Activated T-cell treated with anti-CD3 and anti-CD28 coated beads, Interleukin-2, amount 50 U/mL, for 72 hours (primary cell): ENCODE results near the gene RFFL. TPM values are rescaled to one million over a fixed set of nuclear protein-coding genes. Genes with fewer than 3 reads are reported as not detected.
"Not testable (repeated sequence)": the region's sequence is repeated elsewhere in the genome, so short reads cannot be mapped to it uniquely, and the experiment has no call there.

Source experiments
- ATAC-seq, 2 donors: fragments of 150-1000 bp; cut with Tn5 transposase; replicated peaks in 1 of 2; 2 replicates each; pipeline ENCODE4 v1.10.0; 2021; ENCODE audit warnings: moderate library complexity in 2 of 2, mild to moderate bottlenecking in 1 of 2
- DNase-seq, 2 donors: peaks; one replicate each; pipeline ENCODE4 v3.0.0; 2021 to 2022; ENCODE audit warnings: mixed read lengths in 1 of 2
- H3K27ac Mint-ChIP-seq: one replicate; pipeline ENCODE4 v1.8.0; 2022; ENCODE audit warnings: mild to moderate bottlenecking, moderate library complexity, mixed read lengths
- H3K27me3 Mint-ChIP-seq: one replicate; pipeline ENCODE4 v1.8.0; 2022; ENCODE audit warnings: low read depth, mixed read lengths
- H3K36me3 Mint-ChIP-seq, 2 donors: one replicate each; pipeline ENCODE4 v1.8.0; 2022; ENCODE audit warnings: mixed read lengths in 2 of 2, mild to moderate bottlenecking in 1 of 2; ENCODE audit not compliant: insufficient read depth in 2 of 2
- H3K4me1 Mint-ChIP-seq: one replicate; pipeline ENCODE4 v1.8.0; 2022; ENCODE audit warnings: low read depth, mixed read lengths
- H3K4me3 Mint-ChIP-seq, 2 donors: one replicate each; pipeline ENCODE4 v1.8.0; 2022; ENCODE audit warnings: mild to moderate bottlenecking in 2 of 2, mixed read lengths in 2 of 2, moderate library complexity in 2 of 2
- H3K9me3 Mint-ChIP-seq, 2 donors: one replicate each; pipeline ENCODE4 v1.8.0; 2022; ENCODE audit warnings: mixed read lengths in 2 of 2
- total RNA-seq, 2 donors: library from RNA; stranded (reverse); gene quantifications; one replicate each; pipeline ENCODE4 v1.2.3, GENCODE V29; 2022

Gene RFFL
- total RNA-seq, 2 donors from 2014 or later, result 47.7 to 50.0 TPM

DNA sequence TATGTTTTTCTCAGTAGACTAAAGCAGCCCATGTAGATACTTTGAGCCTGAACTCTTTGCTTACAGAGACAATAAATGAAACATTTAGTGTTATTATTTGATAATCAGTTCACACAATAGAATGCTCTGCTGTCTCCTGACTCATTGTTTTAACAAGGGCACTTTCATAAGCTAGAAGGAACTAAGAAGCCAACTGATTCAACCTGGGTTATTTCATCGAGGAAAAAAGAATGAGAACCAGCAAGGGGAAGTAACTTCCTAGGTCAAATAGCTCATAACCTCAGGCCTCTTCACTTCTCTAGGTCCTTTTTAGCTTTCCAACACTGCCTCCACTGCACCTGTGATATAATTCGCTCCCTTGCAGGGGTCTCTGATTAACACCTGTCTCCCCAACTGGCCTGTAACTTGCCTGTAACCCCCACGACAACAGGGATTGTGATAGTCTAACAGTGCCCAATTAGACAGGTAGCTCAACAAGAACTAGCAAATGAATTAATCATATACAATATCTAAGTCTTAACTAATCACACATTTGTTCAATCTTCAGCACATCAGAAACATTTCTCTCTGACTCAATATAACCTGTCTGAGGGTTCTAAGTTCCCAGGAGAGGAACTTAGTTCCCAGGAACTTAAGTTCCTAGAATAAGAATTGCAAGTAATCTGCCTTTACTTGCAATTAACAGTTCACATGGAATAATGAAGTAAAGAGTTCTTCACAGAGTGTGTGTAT lies 34.8 kb downstream of the RFFL start:
- ATAC-seq (peak in 1 of 2 donors; percentile 39), DNase-seq (no peak)
- peaks cover 3% of the 10 kb centered on the region in 2 donors for H3K36me3 Mint-ChIP-seq
- no peaks in the 10 kb centered on the region for H3K27me3 Mint-ChIP-seq
- no peaks in the 10 kb centered on the region for H3K9me3 Mint-ChIP-seq
- peak overlapping the region; percentile 47 for H3K27ac Mint-ChIP-seq
- peak overlapping the region in 1 of 2 donors; percentile 20 for H3K4me3 Mint-ChIP-seq
- peaks cover 30% of the 10 kb centered on the region for H3K4me1 Mint-ChIP-seq

DNA sequence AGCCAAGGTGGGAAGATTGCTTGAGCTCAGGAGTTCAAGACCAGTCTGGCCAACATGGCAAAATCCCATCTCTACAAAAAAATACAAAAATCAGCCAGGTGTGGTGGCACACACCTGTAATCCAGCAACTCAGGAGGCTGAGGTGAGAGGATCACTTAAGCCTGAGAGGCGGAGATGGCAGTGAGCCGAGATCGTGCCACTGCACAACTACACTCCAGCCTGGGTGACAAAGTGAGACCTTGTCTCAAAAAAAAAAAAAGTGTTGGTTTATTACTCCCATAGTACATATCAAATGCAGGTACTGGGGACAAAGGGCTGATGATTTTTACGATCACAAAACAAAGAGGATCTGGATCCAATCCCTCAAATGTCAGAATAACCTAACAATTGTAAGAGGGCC lies 35.4 kb downstream of the RFFL start:
- not testable (repeated sequence) for H3K27me3 Mint-ChIP-seq, DNase-seq, H3K4me3 Mint-ChIP-seq, H3K36me3 Mint-ChIP-seq, H3K9me3 Mint-ChIP-seq, ATAC-seq
- H3K4me1 Mint-ChIP-seq, result peaks cover 34% of the 10 kb centered on the region
- peak overlapping the region; percentile 47 for H3K27ac Mint-ChIP-seq

DNA sequence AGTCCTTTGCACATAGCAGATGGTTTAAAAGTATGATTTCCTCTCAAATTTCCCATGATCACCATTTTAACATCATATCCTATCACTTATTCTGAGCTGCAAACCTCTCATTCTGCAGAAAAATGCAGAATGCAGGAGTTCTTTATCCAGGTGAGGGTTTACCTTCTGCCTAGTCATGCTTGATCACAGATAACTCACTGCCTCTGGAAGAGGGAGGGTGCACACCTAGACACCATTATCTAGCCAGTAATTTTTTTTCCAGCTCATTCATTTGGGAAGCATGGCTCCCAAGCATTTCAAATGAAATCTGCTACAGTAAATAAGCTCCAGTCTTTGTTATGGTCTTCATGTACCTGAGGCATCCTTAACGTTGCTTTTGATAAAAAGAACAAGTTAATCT lies 38.0 kb downstream of the RFFL start:
- ATAC-seq, result no peak
- Mint-ChIP-seq H3K4me3 (no peak overlapping the region), H3K9me3 (no peaks in the 10 kb centered on the region), H3K27me3 (no peaks in the 10 kb centered on the region), H3K36me3 (peaks cover 0 to 7% of the 10 kb centered on the region in 2 donors), H3K4me1 (peaks cover 46% of the 10 kb centered on the region), H3K27ac (no peak overlapping the region)
- DNase-seq, result no peak

DNA sequence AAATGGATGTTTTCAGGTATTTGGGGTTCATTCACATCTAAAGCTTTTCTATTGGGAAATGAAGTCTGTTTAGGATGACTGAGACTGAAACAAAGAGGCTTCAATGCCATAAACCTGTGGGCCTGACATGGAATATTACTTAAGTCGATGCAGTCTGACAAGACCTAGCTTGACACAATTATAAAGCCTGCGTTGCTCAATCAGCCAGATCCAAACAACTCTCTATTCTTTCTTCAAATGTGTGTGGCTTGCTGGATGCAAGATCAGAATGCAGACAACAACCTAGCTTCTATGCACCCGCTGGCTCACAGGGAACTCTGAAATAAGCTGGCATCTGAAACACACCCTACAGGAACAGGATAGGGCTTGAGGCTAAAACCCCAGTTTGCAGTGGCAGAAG lies 40.0 kb downstream of the RFFL start:
- no peaks in the 10 kb centered on the region for H3K27me3 Mint-ChIP-seq

DNA sequence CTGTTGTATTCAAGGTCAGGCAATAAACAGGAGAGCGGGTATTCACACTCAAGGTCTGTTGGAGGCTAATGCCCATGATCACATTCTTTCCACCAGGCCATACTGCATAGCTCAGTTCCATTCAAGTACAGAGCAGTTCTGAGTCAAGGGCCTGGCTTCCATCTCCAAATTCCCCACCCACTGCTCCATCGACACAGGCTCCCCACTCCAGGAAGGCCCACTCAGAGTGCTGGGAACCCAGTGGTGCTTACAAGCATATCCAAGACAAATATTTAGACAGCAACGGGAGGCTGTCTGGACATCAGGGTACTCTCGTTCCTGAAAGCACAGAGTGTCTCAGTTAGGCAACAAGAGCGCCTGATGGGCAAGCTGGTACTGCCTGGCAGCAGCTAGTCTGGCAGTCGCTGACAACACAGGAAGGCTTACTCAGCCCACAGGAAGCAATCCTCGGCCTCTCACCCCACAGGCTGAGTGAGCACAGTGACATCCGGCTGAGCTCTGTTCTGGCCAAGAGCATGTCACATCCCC lies 40.9 kb downstream of the RFFL start:
- peak; percentile 81 to 82 for DNase-seq

More for the DNA sequence above, 40.0 kb downstream of the RFFL start:
- DNase-seq (no peak), ATAC-seq (no peak)
- Mint-ChIP-seq H3K4me1 (peaks cover 49% of the 10 kb centered on the region), H3K4me3 (peak overlapping the region; percentile 82 to 84), H3K9me3 (no peaks in the 10 kb centered on the region), H3K27ac (peak overlapping the region; percentile 95), H3K36me3 (peaks cover 3 to 10% of the 10 kb centered on the region in 2 donors)

DNA sequence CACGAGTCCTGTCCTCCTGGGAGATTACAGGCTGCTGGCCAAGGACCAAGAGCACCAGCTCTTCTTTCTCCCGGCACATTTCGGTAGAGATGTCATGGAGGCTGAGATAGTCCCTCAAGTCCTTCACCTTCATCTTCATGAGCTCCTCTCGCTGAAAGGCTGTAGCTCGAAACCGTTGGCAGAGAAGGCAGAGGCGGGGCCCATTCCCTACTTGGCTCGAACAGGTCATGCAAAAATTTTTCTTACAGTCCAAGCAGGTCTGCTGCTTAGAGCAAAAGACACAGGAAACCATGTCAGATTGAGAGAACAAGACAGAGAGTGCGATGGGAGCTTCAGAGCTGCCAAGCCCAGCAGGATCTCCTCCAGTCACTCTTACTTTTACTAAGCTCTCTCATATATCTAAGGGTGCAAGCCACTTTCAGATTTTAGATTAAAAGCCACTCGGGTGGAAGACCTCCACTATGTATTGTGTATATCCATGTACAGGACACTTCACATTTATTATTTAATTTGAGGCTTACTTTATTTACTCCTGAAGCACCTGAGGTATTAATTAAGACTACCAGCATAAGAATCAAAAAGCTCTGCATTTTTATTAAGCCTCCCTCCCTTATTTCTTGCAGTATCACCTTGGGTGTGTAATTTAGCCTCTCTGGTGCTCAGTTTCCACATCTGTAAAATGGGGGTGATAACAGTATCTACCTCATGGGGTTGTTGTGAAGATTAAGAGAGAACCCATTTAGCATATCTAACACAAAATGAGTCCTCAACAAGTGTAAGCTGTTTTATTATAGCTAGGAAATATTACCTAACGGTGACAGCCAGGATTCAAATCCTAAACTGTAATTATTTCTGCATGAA lies 41.8 kb downstream of the RFFL start:
- peaks cover 47% of the 10 kb centered on the region for H3K4me1 Mint-ChIP-seq
- peak overlapping the region; percentile 95 for H3K27ac Mint-ChIP-seq
- no peaks in the 10 kb centered on the region for H3K9me3 Mint-ChIP-seq
- no peak for DNase-seq
- no peaks in the 10 kb centered on the region for H3K27me3 Mint-ChIP-seq
- no peak for ATAC-seq
- peaks cover 5 to 14% of the 10 kb centered on the region in 2 donors for H3K36me3 Mint-ChIP-seq
- H3K4me3 Mint-ChIP-seq, result peak overlapping the region; percentile 82 to 84

More for the DNA sequence above, 40.9 kb downstream of the RFFL start:
- Mint-ChIP-seq H3K4me1 (peaks cover 47% of the 10 kb centered on the region), H3K4me3 (peak overlapping the region; percentile 82 to 84), H3K9me3 (no peaks in the 10 kb centered on the region), H3K36me3 (peaks cover 3 to 10% of the 10 kb centered on the region in 2 donors), H3K27ac (peak overlapping the region; percentile 95), H3K27me3 (no peaks in the 10 kb centered on the region)
- peak; percentile 100 for ATAC-seq

DNA sequence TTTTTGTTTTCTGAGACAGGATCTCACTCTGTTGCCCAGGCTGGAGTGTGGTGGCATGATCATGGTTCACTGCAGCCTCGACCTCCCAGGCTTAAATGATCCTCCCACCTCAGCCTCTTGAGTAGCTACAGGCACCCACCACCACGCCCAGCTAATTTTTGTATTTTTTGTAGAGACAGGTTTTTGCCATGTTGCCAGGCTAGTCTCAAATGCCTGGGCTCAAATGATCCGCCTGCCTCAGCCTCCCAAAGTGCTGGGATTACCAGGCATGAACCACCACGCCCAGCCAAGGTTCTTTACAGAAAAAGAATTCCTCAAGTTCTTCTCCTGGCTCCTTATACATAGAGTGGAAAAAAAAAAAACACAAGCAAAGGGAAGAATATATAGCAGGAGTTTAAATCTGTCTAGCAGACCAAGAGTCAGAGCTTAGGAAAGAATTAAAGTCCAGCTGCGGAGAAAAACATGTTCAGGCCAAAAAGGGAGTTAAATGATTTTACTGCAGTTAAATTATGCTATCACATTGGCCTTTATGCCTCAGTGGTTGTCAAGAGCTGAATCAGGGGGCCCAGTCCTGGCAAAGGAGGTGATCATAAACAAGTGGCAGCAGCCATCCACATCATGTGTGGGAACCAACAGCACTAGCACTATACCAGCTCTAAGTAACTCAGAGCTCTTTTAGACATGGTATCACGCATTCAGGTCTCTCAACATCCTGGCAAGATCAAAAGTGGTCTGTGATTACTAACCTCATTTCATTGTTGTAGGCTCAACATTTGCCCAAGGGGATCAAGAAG lies 43.9 kb downstream of the RFFL start:
- Mint-ChIP-seq H3K36me3 (peaks cover 10 to 16% of the 10 kb centered on the region in 2 donors), H3K4me3 (peak overlapping the region in 1 of 2 donors; percentile 8), H3K9me3 (no peaks in the 10 kb centered on the region), H3K27me3 (no peaks in the 10 kb centered on the region), H3K4me1 (peaks cover 47% of the 10 kb centered on the region), H3K27ac (no peak overlapping the region)
- ATAC-seq, result no peak
- DNase-seq, result no peak

DNA sequence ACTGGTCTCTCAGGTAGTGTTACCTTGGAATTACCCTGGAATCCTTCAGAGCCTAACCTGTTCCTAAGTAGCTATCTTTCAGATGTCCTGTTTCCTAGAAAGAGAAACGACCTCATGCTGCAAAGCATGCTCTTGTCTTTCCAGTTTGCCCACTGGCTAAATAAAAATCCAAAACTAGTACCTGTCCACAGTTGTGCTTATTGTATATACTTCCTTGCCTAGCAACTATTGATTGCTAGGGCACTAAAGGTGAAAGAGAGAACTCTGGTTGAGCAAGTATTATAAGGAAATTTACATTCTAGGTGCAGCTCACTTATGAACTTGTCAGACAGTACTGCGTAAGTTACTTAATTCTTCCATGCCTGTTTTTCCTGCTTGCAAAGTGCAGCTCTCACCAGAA lies 44.7 kb downstream of the RFFL start:
- H3K9me3 Mint-ChIP-seq, result no peaks in the 10 kb centered on the region
- DNase-seq (no peak), ATAC-seq (no peak)
- no peak overlapping the region for H3K27ac Mint-ChIP-seq
- peaks cover 45% of the 10 kb centered on the region for H3K4me1 Mint-ChIP-seq
- no peaks in the 10 kb centered on the region for H3K27me3 Mint-ChIP-seq
- no peak overlapping the region for H3K4me3 Mint-ChIP-seq
- H3K36me3 Mint-ChIP-seq, result peaks cover 10 to 16% of the 10 kb centered on the region in 2 donors

DNA sequence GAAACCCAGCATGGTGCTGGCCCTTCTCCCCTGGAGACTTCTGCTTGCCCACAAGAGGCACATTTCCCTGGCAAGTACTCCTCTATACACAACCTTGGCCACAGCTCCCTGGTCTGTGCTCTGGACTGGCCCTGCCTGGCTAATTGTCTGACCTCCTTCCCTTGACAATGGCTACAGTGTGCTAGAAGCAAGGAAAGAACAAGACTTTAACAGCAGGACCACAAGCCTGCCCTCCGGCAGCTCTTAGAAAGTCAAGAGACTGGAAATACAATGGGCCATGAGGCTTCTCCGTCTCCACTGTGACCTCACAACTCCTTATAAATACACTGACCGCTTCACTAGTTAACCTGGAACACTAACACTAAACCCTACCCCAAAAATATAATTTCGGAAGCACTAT lies 46.5 kb downstream of the RFFL start:
- no peak overlapping the region for H3K4me3 Mint-ChIP-seq
- H3K27ac Mint-ChIP-seq, result peak overlapping the region; percentile 62
- no peaks in the 10 kb centered on the region for H3K9me3 Mint-ChIP-seq
- DNase-seq, result no peak
- H3K27me3 Mint-ChIP-seq, result no peaks in the 10 kb centered on the region
- ATAC-seq, result no peak
- peaks cover 27% of the 10 kb centered on the region for H3K4me1 Mint-ChIP-seq
- H3K36me3 Mint-ChIP-seq, result peaks cover 10 to 16% of the 10 kb centered on the region in 2 donors

DNA sequence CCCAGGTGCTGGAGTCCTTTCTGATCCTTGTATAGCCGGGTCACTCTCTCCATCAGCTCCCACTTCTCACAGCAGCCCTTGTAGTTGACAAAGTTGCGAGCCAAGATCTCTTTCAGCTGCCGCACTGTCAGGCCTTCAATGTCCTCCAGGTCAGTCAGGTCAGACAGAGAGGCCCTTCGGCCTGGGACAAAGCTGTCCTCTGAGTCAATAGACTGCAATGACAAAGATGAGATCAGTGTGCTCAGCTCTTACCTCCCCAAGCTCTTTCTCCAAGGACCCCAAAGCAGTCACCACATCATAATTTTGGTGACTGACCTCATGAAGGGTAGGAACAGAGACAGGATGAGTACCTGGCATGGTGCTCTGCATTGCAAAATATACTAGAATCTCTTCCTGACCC lies 47.1 kb downstream of the RFFL start:
- Mint-ChIP-seq H3K9me3 (no peaks in the 10 kb centered on the region), H3K27ac (peak overlapping the region; percentile 62), H3K36me3 (peaks cover 12 to 16% of the 10 kb centered on the region in 2 donors), H3K27me3 (no peaks in the 10 kb centered on the region), H3K4me3 (no peak overlapping the region), H3K4me1 (peaks cover 21% of the 10 kb centered on the region)
- ATAC-seq (no peak), DNase-seq (no peak)

DNA sequence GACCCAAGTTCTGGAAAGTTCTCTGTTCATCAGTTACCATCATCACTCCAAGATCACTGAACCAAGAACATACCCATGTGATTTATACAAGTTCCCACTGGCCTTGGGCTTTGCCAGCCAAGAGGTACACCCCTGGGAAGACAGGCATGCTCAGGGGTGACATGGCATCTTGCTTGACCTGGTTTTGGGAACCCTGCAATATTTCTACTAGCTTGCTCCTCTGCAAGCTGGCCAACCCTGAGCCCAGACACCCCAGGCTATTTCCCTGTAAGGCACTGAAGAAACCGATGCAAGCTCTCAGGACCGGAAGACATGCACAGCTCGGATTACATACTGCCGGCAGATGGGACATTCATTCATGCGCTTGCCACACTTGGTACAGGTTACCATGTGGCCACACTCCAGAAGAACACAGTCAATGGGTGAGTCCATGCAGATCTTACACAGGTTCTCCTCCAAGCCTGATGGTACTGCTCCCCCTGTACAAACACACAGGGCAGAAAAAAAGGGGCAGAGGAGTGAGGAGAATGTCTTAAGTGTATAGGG lies 51.8 kb downstream of the RFFL start:
- H3K4me1 Mint-ChIP-seq, result no peaks in the 10 kb centered on the region
- no peak for ATAC-seq
- H3K36me3 Mint-ChIP-seq, result peaks cover 7 to 12% of the 10 kb centered on the region in 2 donors
- no peak for DNase-seq
- H3K4me3 Mint-ChIP-seq, result no peak overlapping the region
- H3K27ac Mint-ChIP-seq, result peak overlapping the region; percentile 44
- H3K27me3 Mint-ChIP-seq, result no peaks in the 10 kb centered on the region
- no peaks in the 10 kb centered on the region for H3K9me3 Mint-ChIP-seq

DNA sequence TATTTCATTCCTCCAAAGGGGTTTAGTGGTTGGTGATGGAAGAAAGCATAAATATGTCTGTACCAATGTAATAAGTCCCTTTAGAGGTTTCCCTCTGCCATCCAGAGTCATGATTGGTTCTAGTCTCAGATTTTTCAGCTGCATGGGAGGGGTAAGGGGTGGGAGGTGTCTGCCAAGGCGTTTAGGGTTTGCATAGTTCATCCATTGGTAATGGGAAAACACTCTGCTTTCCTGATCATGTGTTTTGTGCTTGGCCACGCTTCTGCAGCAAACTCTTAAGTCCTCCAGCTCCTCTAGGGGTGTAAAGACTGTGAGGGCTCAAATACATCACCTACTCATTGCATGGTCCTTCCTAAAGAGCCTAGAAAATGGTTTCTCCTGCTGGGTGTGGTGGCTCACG lies 53.4 kb downstream of the RFFL start:
- Mint-ChIP-seq H3K4me1 (no peaks in the 10 kb centered on the region), H3K36me3 (peaks cover 3 to 12% of the 10 kb centered on the region in 2 donors), H3K4me3 (no peak overlapping the region), H3K27ac (no peak overlapping the region), H3K27me3 (no peaks in the 10 kb centered on the region), H3K9me3 (no peaks in the 10 kb centered on the region)
- DNase-seq, result no peak
- no peak for ATAC-seq
